HG02571 (cell line): ENCODE measurements around the gene ACSF2.

Source experiments
- ATAC-seq: cut with Tn5 transposase; IDR thresholded peaks from one replicate; pipeline ENCODE4 v1.9.1; 2021; ENCODE audit warnings: mild to moderate bottlenecking, moderate library complexity; ENCODE audit not compliant: unreplicated experiment

Gene ACSF2

DNA sequence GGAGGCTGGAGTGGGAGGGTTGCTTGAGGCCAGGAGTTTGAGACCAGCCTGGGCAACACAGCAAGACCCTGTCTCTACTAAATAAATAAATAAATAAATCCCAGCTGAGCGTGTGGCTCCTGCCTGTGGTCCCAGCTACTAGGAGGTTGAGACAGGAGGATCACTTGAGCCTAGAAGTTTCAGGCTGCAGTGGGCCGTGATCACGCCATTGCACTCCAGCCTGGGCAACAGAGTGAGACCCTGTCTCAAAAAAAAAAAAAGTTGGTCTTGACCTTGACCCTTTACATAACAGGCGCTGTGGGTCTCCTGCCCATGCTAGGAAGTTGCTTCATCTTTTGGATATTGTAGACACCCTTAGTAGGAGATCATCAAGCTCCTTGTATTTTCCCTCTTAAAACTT is 11.4 kb downstream of the ACSF2 start:
- ATAC-seq, result no peak

DNA sequence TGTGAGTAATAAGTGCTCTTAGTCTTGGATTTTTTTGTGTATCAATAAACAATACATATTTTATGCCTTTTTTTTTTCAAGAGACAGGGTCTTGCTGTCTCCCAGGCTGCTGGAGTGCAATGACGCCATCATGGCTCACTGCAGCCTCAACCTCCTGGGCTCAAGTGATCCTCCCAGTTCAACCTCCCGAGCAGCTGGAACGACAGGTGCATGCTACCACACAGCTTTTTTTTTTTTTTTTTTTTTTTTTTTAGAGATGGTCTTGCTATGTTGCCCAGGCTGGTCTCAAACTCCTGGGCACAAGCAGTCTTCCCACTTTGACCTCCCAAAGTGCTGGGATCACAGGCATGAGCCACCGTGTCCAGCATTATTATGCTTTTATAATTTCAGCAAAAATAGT is 13.0 kb downstream of the ACSF2 start:
- ATAC-seq, result no peak

DNA sequence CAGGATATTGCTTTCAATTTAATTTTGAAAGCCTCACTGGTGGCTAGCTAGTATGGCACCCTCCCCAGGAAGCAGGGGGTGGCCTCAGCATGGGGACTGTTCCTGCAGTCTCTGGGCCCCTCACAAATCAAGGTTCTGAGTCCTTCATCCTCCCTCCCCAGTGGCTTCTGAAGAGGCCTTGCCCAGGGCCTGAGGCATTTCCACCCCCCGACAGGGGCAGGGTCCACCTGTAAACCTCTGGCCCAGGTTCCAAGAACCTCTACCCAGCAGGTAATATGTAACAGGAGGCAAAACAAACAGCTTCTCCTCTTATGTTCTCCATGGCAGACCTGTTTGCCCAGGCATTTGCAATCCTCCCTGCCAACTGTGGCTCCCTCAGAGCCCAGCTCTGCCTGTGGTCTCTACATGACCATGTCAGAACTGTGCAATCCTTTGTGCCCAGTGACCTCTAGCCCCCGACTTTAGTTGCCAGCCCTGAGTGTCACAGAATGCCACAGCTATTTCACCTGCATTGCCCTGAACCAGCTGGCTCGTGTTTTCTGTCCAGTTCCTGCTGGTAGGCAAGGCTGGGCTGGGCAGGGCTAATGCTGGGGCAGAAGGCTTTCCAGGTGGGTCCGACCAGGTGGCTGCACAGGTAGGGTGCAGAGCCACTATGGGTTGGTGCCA is 14.3 kb downstream of the ACSF2 start:
- no peak for ATAC-seq

DNA sequence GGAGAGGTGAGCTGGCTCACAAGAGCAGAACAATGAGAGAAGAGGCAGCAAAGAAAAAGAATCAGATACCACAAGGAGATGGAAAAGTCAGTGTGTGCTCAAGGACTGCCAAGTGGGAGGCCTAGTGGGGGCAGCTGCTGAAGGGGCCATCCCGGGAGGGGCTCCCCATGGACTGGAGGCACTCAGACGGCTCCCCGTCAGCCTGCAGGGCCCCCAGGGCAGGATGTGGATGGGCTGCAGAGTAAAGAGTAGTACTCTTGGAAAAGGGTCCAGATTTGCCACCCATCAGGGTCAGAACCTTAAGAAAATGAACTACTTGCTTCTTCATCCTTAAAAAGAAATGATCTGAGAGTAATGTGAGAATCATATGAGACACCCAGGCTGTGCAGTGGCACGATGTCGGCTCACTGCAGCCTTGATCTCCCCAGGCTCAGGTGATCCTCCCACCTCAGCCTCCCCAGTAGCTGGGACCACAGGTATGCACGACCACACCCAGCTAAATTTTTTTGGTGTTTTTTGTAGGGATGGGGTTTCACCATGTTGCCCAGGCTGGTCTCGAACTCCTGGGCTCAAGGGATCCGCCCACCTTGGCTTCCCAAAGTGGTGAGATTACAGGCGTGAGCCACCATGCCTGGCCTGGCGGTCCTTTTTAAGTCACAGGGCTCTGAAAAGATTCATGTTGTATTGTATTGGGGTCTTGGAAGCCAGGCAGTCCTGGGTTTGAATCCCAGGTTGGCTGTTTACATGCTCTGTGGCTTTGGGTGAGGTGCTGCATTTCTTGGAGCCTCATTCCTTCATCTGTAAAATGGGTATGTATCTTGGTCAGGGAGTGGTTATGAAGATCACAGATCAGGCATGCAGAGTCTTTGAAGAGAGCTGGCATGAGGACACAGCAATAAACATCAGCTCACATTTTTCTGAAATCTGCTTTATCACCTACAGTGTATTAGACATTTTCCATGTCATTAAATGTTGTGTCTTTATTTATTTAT is 15.1 kb downstream of the ACSF2 start:
- ATAC-seq, result no peak

DNA sequence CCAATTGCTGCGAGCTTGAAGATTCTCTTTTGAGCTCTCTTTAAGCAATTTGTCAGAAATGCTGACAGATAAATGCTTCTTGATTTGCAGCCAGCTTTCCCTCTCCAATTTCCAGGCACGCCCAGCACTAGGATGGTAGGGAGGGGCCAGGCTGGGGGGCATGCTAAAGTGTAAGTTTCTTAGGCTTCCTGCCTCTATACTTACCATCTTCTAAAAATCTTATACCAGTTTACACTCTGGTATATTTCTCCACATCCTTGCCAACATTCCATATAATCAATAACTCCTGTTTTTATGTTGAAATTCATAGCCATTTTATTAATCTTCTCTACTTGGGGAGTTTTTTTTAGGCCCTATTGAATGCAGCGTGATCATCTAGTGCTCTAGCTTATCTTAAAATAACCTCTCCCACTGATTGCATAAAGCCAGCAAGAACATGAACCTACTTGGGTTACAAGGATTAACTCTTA is 17.5 kb downstream of the ACSF2 start:
- no peak for ATAC-seq

- ATAC-seq, result no peak
These were observed 19.1 kb downstream of the ACSF2 start for GRCh38 chr17:50444841-50445715.

DNA sequence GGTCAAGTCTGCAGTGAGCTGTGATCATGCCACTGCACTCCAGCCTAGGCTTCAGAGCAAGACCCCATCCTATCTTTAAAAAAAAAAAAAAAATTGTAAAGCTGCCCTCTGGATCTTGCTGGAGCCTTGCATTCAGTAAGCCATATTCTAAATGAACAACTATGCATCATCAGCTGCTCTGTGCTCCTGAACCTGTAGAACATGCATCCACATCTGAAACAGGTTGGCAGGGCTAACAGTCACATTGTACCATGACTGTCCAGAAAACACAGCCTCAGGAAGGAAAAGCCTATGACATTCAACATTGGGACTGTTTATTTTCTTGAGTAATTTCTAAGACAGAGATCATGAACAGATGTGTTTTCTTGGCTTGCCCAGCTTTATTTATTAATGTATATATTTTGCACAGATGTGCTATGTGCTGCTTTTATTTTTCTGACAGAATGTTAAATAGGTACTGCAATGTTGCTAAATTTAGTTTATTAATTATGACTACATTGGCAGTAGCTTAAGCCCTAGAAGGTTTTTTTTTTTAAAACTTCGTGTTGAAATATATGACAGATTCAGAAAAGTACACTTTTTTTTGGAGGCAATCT is 19.8 kb downstream of the ACSF2 start:
- ATAC-seq, result no peak

GRCh38 chr17:50447870-50448595 is 22.0 kb downstream of the ACSF2 start:
- no peak for ATAC-seq

GRCh38 chr17:50448643-50449042 is 22.6 kb downstream of the ACSF2 start:
- ATAC-seq, result no peak

GRCh38 chr17:50451943-50452629 is 26.1 kb downstream of the ACSF2 start:
- ATAC-seq, result no peak

DNA sequence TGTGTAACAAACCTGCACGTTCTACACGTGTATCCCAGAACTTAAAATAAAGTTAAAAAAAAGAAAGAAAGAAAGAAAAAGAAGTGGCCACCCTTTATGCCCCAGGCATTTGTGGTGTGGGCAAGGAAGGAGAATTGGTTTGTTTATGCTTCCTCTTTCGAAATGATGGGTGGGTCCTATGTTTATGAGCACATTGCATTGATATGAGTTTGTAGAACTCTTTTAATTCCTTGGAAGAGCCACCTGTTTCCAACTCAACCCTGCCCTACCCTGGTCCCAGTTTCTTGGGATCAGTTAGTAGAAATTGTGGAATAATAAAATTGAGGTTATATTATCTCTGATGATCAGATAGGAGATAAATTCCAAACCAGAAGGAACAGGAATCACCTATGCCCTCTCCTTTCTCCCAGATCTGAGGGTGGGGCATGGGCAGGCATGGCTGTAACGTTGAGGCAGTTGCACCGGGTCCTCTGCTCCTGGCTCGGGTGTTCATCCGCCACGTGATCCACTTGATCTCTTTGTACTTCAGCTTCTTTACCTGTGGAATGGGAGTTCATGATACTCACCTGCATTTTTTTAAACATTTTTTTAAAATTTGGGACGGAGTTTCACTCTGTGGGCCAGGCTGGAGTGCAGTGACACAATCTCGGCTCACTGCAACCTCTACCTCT is 26.7 kb downstream of the ACSF2 start:
- ATAC-seq, result no peak

DNA sequence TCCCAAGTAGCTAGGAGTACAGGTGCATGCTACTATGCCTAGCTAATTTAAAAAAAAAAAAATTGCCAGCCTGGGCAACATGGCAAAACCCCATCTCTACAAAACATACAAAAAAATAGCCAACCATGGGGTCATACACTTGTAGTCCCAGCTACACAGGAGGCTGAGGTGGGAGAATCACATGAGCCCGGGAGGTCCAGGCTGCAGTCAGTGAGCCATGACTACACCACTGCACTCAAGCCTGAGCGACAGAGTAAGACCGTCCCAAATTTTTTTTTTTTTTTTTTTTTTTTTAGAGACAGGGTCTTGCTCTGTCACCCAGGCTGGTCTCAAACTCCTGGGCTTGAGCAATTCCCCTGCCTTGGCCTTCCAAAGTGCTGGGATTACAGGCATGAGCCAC is 27.9 kb downstream of the ACSF2 start:
- no peak for ATAC-seq

GRCh38 chr17:50457621-50458020 is 31.6 kb downstream of the ACSF2 start:
- no peak for ATAC-seq

DNA sequence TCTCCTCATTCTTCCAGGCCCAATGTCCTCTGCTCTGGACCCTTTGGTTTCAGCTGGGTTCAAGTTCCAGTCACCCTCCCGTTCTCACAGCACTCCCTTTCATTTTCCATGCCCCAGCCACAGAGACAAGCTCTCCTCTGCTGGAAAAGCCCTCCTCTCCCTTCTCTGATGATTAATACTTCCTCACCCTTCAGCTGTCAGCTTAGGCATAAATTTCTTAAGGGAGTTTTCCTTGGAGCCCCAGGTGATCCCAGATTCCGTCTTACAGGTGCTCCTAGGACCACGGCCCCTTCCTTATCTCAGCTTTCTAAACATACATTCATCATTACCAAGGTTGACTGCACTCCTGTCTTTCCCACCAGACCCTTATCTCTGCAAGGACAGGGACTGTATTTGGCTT is 32.3 kb downstream of the ACSF2 start:
- ATAC-seq, result no peak

- no peak for ATAC-seq
These were observed 33.0 kb downstream of the ACSF2 start for GRCh38 chr17:50458701-50459676.

DNA sequence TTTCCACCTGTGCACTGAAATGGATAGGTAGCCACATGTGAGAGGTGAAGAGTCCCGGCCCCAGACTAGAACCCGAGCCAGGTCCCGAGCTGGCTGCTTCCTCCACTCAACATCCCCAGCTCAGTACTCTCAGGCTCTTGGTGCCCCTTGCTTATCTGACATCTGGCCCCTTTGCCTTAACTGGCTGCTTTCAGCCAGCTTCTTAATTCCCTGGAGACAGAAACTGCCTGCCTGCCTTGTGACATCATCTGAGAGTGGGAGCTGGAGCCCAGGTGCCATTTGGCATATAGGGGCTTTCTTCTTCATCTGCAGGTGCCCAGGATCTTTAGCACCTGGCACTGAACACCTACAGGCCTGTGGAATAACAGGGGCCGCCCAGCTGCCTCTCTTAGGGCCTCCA is 33.7 kb downstream of the ACSF2 start:
- ATAC-seq, result no peak

GRCh38 chr17:50460831-50461526 is 35.0 kb downstream of the ACSF2 start:
- no peak for ATAC-seq
